ENCODE data around the gene GON7.
A peak's percentile ranks its signal among the peaks of the same experiment; 100 is the strongest.

GON7 gene

GRCh38 chr14:93186466-93186865, 20.4 kb downstream of the GON7 start:
- no peaks in the 10 kb centered on the region for H3K27me3 ChIP-seq (ENCODE audit: insufficient read depth, low read length, poor library complexity)
- H3K79me2 ChIP-seq (ENCODE audit: insufficient read depth, low read length) = peaks cover 50% of the 10 kb centered on the region
- H3K4me2 ChIP-seq (ENCODE audit: insufficient read depth, low read length) = peak overlapping the region; percentile 83
- TF ChIP-seq CTCF (IDR thresholded peaks at IDR 0.05; ENCODE audit: borderline replicate concordance, extremely low read depth, low read length, poor library complexity, severe bottlenecking) = no peak
- no peak for TF ChIP-seq EZH2 (IDR thresholded peaks at IDR 0.05; ENCODE audit: borderline replicate concordance, low read depth, low read length, severe bottlenecking)
- H3K4me3 ChIP-seq (ENCODE audit: low read depth in 1 of 2, low read length in 2 of 2) = peak overlapping the region in 1 of 2 experiments; percentile 99; a peak in 2 of 4 replicates
- peaks cover 41% of the 10 kb centered on the region for H3K36me3 ChIP-seq (ENCODE audit: insufficient read depth, low read length)
- ATAC-seq (ENCODE audit: insufficient read depth, low read depth) (no peak), DNase-seq (no peak)
- peaks cover 25% of the 10 kb centered on the region for H3K4me1 ChIP-seq (ENCODE audit: insufficient read depth, low read length)
- no peak overlapping the region for H3K27ac ChIP-seq (ENCODE audit: low read length)
- peak overlapping the region; percentile 42 for H3K9ac ChIP-seq (ENCODE audit: low read depth, low read length)
- peaks cover 32% of the 10 kb centered on the region for H4K20me1 ChIP-seq (ENCODE audit: insufficient read depth, low read length)
- H2AFZ ChIP-seq (ENCODE audit: low read depth, low read length) = no peak overlapping the region
- H3K9me3 ChIP-seq (ENCODE audit: insufficient read depth, low read length, severe bottlenecking) = no peaks in the 10 kb centered on the region

- peak overlapping the region; percentile 99 for H3K9ac ChIP-seq (ENCODE audit: low read depth, low read length)
- peak overlapping the region; percentile 80 for H3K27ac ChIP-seq (ENCODE audit: low read length)
- H3K4me2 ChIP-seq (ENCODE audit: insufficient read depth, low read length) = peak overlapping the region; percentile 83
- no peaks in the 10 kb centered on the region for H3K27me3 ChIP-seq (ENCODE audit: insufficient read depth, low read length, poor library complexity)
- peak overlapping the region; percentile 83 for H2AFZ ChIP-seq (ENCODE audit: low read depth, low read length)
- H3K36me3 ChIP-seq (ENCODE audit: insufficient read depth, low read length) = peaks cover 41% of the 10 kb centered on the region
- DNase-seq (no peak), ATAC-seq (ENCODE audit: insufficient read depth, low read depth) (no peak)
- H3K9me3 ChIP-seq (ENCODE audit: insufficient read depth, low read length, severe bottlenecking) = no peaks in the 10 kb centered on the region
- H3K4me3 ChIP-seq (ENCODE audit: low read depth in 1 of 2, low read length in 2 of 2) = peak overlapping the region; percentile 85 to 99
- peaks cover 50% of the 10 kb centered on the region for H3K79me2 ChIP-seq (ENCODE audit: insufficient read depth, low read length)
- peaks cover 25% of the 10 kb centered on the region for H3K4me1 ChIP-seq (ENCODE audit: insufficient read depth, low read length)
- no peak for TF ChIP-seq EZH2 (IDR thresholded peaks at IDR 0.05; ENCODE audit: borderline replicate concordance, low read depth, low read length, severe bottlenecking)
- no peak for TF ChIP-seq CTCF (IDR thresholded peaks at IDR 0.05; ENCODE audit: borderline replicate concordance, extremely low read depth, low read length, poor library complexity, severe bottlenecking)
- H4K20me1 ChIP-seq (ENCODE audit: insufficient read depth, low read length) = peaks cover 32% of the 10 kb centered on the region
Measured at GRCh38 chr14:93185349-93185720, 21.5 kb downstream of the GON7 start.

- Histone ChIP-seq H3K79me2 (ENCODE audit: insufficient read depth, low read length) (peaks cover 50% of the 10 kb centered on the region), H3K9me3 (ENCODE audit: insufficient read depth, low read length, severe bottlenecking) (no peaks in the 10 kb centered on the region), H3K4me2 (ENCODE audit: insufficient read depth, low read length) (peak within 1 kb of the TSS; percentile 83), H3K27me3 (ENCODE audit: insufficient read depth, low read length, poor library complexity) (no peaks in the 10 kb centered on the region), H3K9ac (ENCODE audit: low read depth, low read length) (peak within 1 kb of the TSS; percentile 99), H3K4me3 (ENCODE audit: low read depth in 1 of 2, low read length in 2 of 2) (peak within 1 kb of the TSS; percentile 85 to 99), H3K36me3 (ENCODE audit: insufficient read depth, low read length) (peaks cover 41% of the 10 kb centered on the region), H3K4me1 (ENCODE audit: insufficient read depth, low read length) (peaks cover 25% of the 10 kb centered on the region), H4K20me1 (ENCODE audit: insufficient read depth, low read length) (peaks cover 32% of the 10 kb centered on the region), H2AFZ (ENCODE audit: low read depth, low read length) (peak within 1 kb of the TSS; percentile 95), H3K27ac (ENCODE audit: low read length) (peak within 1 kb of the TSS; percentile 96)
- ATAC-seq (ENCODE audit: insufficient read depth, low read depth) (peak; percentile 85), DNase-seq (peak; percentile 91)
- peak; percentile 47 for TF ChIP-seq CTCF (IDR thresholded peaks at IDR 0.05; ENCODE audit: borderline replicate concordance, extremely low read depth, low read length, poor library complexity, severe bottlenecking)
- no peak for TF ChIP-seq EZH2 (IDR thresholded peaks at IDR 0.05; ENCODE audit: borderline replicate concordance, low read depth, low read length, severe bottlenecking)
Measured at GRCh38 chr14:93184391-93185348, 22.2 kb downstream of the GON7 start, which contains the start of the genes LYSET and MOAP1. Gene LYSET (plus strand): TSS chr14:93185317. CDS start chr14:93185406, 89 bp downstream. Gene MOAP1 (minus strand): TSS chr14:93184897. CDS start chr14:93184242, 655 bp downstream.

Measured in DND-41 (cell line).